GM12873 (cell line): ENCODE measurements around the gene SLC66A1.

Experiments
- CTCF ChIP-seq: IDR thresholded peaks from 2 replicates; pipeline ENCODE4 v1.5.1; 2012; ENCODE audit warnings: low read depth, mild to moderate bottlenecking, moderate library complexity, low read length, control low read depth; ENCODE audit not compliant: insufficient read depth; ENCODE audit errors: missing control alignments

Gene SLC66A1

GRCh38 chr1:19365721-19366120 lies 53.6 kb downstream of the SLC66A1 start:
- TF ChIP-seq CTCF = no peak

GRCh38 chr1:19366599-19367536 lies 54.7 kb downstream of the SLC66A1 start:
- no peak for TF ChIP-seq CTCF

GRCh38 chr1:19367584-19368041 lies 55.5 kb downstream of the SLC66A1 start:
- TF ChIP-seq CTCF = no peak

GRCh38 chr1:19368050-19368449 lies 55.9 kb downstream of the SLC66A1 start:
- no peak for TF ChIP-seq CTCF

- TF ChIP-seq CTCF = no peak
Measured at GRCh38 chr1:19368964-19369363, 56.8 kb downstream of the SLC66A1 start.

GRCh38 chr1:19369396-19370090 lies 57.4 kb downstream of the SLC66A1 start:
- no peak for TF ChIP-seq CTCF

- no peak for TF ChIP-seq CTCF
Measured at GRCh38 chr1:19370453-19371170, 58.5 kb downstream of the SLC66A1 start.
